GM12878 (cell line): ENCODE measurements around the gene OSTN. TPM values are rescaled to one million over a fixed set of nuclear protein-coding genes. Genes with fewer than 3 reads are reported as not detected.

Experiments used
- E2F8 ChIP-seq: fragments of 450-650 bp; IDR thresholded peaks from 2 replicates; pipeline ENCODE4 v1.6.1; 2018; ENCODE audit warnings: mild to moderate bottlenecking, low read depth, moderate library complexity; ENCODE audit not compliant: partially characterized antibody
- EGR1 ChIP-seq, 2 experiments: IDR thresholded peaks; 1 replicate in 1 of 2; 2 replicates in 1 of 2; pipeline ENCODE4 v1.6.1; 2011 to 2012; ENCODE audit warnings: low read depth in 2 of 2, low read length in 2 of 2, borderline replicate concordance in 1 of 2, mild to moderate bottlenecking in 1 of 2, moderate library complexity in 1 of 2
- FOXM1 ChIP-seq: IDR thresholded peaks from 2 replicates; pipeline ENCODE4 v1.6.1; 2012; ENCODE audit warnings: low read depth, mild to moderate bottlenecking, inconsistent platforms, low read length, moderate library complexity
- GABPA ChIP-seq: IDR thresholded peaks from 2 replicates; pipeline ENCODE4 v1.6.1; 2014; ENCODE audit warnings: antibody characterized with exemption, low read depth, mild to moderate bottlenecking, inconsistent platforms
- HDGF ChIP-seq: fragments of 450-650 bp; IDR thresholded peaks from 2 replicates; pipeline ENCODE4 v1.6.1; 2016; ENCODE audit warnings: antibody characterized with exemption
- MEF2B ChIP-seq: fragments of 450-650 bp; IDR thresholded peaks from 2 replicates; pipeline ENCODE4 v1.6.1; 2018; ENCODE audit warnings: mild to moderate bottlenecking, moderate library complexity; ENCODE audit not compliant: partially characterized antibody, poor library complexity, severe bottlenecking
- SMAD1 ChIP-seq: fragments of 450-650 bp; IDR thresholded peaks from 2 replicates; pipeline ENCODE4 v1.6.1; 2018; ENCODE audit warnings: mild to moderate bottlenecking, low read depth; ENCODE audit not compliant: partially characterized antibody
- polyA plus RNA-seq, 11 experiments: library from polyadenylated mRNA; depleted of rRNA in 4 of 11; unstranded in 6 of 11; stranded (reverse) in 5 of 11; fragments of >200 nt; fragmentation: Nextera tagmentation in 4 of 11; fragmentation: Illumina TruSeq in 1 of 11; extraction: Ambion mirVana in 4 of 11; extraction: Trizol in 1 of 11; gene quantifications; 1 replicate in 1 of 11; 2 replicates in 10 of 11; pipeline versions ENCODE4 v1.2.1 to v1.2.3, GENCODE V29; 2011 to 2016; ENCODE audit warnings: inconsistent platforms in 2 of 11, missing spikeins in 2 of 11, low read depth in 1 of 11
- total RNA-seq, 4 experiments: library from RNA; depleted of rRNA in 3 of 4; stranded (reverse); fragments of >200 nt in 3 of 4; fragmentation: Illumina TruSeq in 1 of 4; extraction: Trizol in 1 of 4; gene quantifications; 2 replicates each; pipeline versions ENCODE4 v1.2.1 to v1.2.3, GENCODE V29; 2013 to 2021
- TF ChIP-seq, protein P1 (sequence below): IDR thresholded peaks from 2 replicates; pipeline ENCODE4 v1.6.1; 2012; ENCODE audit warnings: low read length, inconsistent platforms

Gene OSTN
- total and polyA plus RNA-seq, 10 of the 15 experiments (the other 5 are each of a cell fraction or from before 2014, with no cell fraction given) = 0.04 to 0.27 (median 0.06) TPM; not detected in 6

- TF ChIP-seq EGR1 (IDR thresholded peaks at IDR 0.05; ENCODE audit: borderline replicate concordance in 1 of 2, low read depth in 2 of 2, low read length in 2 of 2) = no peak
- TF ChIP-seq HDGF = no peak
- no peak for TF ChIP-seq FOXM1
- peak; percentile 24 for TF ChIP-seq MEF2B
- TF ChIP-seq GABPA = 0 out of 2 replicates have a peak, but pooled peaks have one; percentile 20
- no peak for TF ChIP-seq E2F8
- TF ChIP-seq, protein P1, sequence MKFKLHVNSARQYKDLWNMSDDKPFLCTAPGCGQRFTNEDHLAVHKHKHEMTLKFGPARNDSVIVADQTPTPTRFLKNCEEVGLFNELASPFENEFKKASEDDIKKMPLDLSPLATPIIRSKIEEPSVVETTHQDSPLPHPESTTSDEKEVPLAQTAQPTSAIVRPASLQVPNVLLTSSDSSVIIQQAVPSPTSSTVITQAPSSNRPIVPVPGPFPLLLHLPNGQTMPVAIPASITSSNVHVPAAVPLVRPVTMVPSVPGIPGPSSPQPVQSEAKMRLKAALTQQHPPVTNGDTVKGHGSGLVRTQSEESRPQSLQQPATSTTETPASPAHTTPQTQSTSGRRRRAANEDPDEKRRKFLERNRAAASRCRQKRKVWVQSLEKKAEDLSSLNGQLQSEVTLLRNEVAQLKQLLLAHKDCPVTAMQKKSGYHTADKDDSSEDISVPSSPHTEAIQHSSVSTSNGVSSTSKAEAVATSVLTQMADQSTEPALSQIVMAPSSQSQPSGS = 0 out of 2 replicates have a peak, but pooled peaks have one; percentile 36
- TF ChIP-seq SMAD1 = no peak
Measured at GRCh38 chr3:191253089-191253799, 54.2 kb downstream of the OSTN start (continued).
